ENCODE measurements around the gene MORN1.

Gene MORN1

DNA sequence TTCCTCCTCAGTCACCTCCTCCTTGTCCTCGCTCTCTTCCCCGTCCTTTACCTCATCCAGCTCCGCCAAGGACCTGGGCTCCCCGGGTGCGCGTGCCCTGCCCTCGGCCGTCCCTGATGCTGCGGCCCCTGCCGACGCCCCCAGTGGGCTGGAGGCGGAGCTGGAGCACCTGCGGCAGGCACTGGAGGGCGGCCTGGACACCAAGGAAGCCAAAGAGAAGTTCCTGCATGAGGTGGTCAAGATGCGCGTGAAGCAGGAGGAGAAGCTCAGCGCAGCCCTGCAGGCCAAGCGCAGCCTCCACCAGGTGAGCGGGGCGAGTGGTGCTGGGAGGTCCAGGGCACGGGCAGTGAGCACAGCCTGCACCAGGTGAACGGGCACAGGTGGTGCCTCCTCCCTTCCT, 87.1 kb downstream of the MORN1 start:
- DNase-seq, result no peak
- Histone ChIP-seq H3K27me3 (ENCODE audit: insufficient read depth, low read depth, severe bottlenecking) (no peaks in the 10 kb centered on the region), H3K4me3 (ENCODE audit: low read depth, low read length) (no peak overlapping the region), H3K27ac (no peak overlapping the region), H3K36me3 (peaks cover 47% of the 10 kb centered on the region), H3K9me3 (ENCODE audit: severe bottlenecking) (no peaks in the 10 kb centered on the region)
- TF ChIP-seq, protein P1, sequence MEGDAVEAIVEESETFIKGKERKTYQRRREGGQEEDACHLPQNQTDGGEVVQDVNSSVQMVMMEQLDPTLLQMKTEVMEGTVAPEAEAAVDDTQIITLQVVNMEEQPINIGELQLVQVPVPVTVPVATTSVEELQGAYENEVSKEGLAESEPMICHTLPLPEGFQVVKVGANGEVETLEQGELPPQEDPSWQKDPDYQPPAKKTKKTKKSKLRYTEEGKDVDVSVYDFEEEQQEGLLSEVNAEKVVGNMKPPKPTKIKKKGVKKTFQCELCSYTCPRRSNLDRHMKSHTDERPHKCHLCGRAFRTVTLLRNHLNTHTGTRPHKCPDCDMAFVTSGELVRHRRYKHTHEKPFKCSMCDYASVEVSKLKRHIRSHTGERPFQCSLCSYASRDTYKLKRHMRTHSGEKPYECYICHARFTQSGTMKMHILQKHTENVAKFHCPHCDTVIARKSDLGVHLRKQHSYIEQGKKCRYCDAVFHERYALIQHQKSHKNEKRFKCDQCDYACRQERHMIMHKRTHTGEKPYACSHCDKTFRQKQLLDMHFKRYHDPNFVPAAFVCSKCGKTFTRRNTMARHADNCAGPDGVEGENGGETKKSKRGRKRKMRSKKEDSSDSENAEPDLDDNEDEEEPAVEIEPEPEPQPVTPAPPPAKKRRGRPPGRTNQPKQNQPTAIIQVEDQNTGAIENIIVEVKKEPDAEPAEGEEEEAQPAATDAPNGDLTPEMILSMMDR (IDR thresholded peaks at IDR 0.05; ENCODE audit: low read depth, low read length), result no peak

- Histone ChIP-seq H3K36me3 (peaks cover 45% of the 10 kb centered on the region), H3K27ac (no peak overlapping the region), H3K9me3 (ENCODE audit: severe bottlenecking) (no peaks in the 10 kb centered on the region), H3K27me3 (ENCODE audit: insufficient read depth, low read depth, severe bottlenecking) (no peaks in the 10 kb centered on the region), H3K4me3 (ENCODE audit: low read depth, low read length) (no peak overlapping the region)
- TF ChIP-seq, protein P1 (IDR thresholded peaks at IDR 0.05; ENCODE audit: low read depth, low read length), result no peak
- no peak for DNase-seq
Measured at GRCh38 chr1:2303781-2304180, 87.6 kb downstream of the MORN1 start.

DNA sequence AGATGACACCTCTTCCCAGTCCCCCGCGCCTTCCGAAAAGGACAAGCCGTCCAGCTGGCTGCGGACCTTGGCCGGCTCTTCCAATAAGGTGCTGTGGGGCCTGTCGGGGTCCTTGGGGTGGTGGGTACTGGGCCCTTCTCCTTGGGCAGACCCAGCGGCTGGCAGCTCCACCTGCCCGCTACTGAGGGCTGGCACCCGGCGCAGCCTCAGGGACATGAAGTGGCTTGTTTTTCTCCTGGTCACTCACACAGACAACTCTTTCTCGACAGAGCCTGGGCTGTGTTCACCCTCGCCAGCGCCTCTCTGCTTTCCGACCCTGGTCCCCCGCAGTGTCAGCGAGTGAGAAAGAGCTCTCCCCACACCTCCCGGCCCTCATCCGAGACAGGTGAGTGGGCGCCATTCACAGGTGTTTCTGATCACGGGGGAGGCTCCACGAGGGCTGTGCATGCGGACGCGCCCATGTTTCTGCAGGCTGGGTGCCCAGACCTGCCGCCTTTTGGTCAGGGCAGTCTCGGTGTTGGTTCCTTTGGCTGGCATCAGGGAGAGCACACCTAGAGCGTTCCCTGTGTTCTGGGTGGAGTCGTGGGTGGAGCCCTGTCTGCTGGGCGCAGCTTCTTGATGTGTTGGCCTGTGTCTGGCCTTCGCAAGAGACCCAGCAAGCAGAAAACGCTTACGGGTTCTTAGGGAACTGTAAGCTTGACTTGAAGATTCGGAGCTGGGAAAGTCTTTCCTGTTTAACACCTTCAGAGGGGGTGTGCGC, 88.2 kb downstream of the MORN1 start:
- Histone ChIP-seq H3K36me3 (peaks cover 39% of the 10 kb centered on the region), H3K4me3 (ENCODE audit: low read depth, low read length) (no peak overlapping the region), H3K27me3 (ENCODE audit: insufficient read depth, low read depth, severe bottlenecking) (no peaks in the 10 kb centered on the region), H3K27ac (no peak overlapping the region), H3K9me3 (ENCODE audit: severe bottlenecking) (no peaks in the 10 kb centered on the region)
- DNase-seq, result no peak
- TF ChIP-seq, protein P1 (IDR thresholded peaks at IDR 0.05; ENCODE audit: low read depth, low read length), result no peak

DNA sequence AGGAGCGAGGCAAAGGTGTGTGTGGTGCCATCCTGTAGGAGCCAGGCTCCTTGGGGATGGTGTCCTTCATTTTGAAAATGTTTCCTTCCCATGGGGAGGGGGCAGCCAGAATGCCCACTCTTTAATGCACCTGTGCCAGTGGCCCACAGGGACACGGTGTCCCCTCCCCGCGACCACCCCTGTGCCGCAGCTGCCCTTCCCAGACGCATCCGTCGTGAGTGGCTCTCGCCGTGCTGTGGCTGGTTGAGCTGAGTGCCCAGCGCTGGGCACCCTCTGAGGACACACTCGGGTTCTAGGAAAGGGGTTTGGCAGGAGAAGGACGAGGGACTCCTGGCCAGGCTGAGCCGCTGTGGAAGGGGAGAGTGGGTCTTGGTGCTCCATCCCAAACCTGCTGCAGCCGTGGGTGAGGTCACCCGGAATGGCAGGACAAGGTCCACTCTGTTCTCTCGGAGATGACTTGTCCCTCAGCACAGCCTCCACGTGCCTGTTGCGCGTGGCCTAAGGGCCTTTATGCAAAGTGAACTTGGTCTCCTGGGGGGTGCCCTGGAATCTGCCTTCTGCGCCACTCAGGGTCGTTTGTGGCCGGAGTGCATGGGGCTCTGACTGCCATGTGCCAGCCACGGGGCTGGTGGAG, 88.9 kb downstream of the MORN1 start:
- Histone ChIP-seq H3K27ac (no peak overlapping the region), H3K4me3 (ENCODE audit: low read depth, low read length) (no peak overlapping the region), H3K9me3 (ENCODE audit: severe bottlenecking) (no peaks in the 10 kb centered on the region), H3K36me3 (peaks cover 31% of the 10 kb centered on the region), H3K27me3 (ENCODE audit: insufficient read depth, low read depth, severe bottlenecking) (no peaks in the 10 kb centered on the region)
- TF ChIP-seq, protein P1 (IDR thresholded peaks at IDR 0.05; ENCODE audit: low read depth, low read length), result no peak
- DNase-seq, result no peak

DNA sequence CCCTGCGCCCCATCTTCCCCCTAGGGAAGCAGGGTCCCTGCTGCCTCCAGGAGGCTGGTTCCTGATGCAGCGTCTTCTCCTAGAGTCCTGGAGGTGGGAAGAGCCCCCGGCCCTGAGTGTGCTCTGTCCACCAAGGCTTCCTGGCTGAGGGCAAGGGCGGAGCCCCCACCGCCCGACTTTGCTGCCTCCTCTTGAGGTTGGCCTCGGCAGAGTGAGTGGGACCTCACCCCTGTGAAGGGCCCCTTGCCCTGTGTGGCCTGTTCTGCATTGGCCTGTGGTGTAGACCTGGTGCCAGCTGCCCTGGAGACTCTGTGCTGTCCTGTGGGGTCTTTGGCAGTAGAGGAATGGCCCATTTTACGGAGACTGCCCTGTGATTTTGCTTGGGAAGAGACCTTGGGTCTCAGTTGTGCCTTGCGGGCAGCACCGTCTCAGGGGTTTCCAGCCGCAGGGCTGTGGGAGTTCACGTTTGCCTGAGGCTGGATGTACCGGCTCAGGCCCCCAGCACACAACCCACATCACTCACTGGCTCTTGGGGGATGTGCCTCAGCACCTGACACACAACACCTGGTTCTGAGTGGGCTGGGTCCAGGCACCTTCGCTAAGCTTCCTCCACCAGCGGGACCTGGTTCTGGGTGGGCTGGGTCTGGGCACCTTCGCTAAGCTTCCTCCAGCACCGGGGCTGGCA, 89.6 kb downstream of the MORN1 start:
- DNase-seq, result no peak
- TF ChIP-seq, protein P1 (IDR thresholded peaks at IDR 0.05; ENCODE audit: low read depth, low read length), result no peak
- Histone ChIP-seq H3K27me3 (ENCODE audit: insufficient read depth, low read depth, severe bottlenecking) (no peaks in the 10 kb centered on the region), H3K27ac (no peak overlapping the region), H3K9me3 (ENCODE audit: severe bottlenecking) (no peaks in the 10 kb centered on the region), H3K4me3 (ENCODE audit: low read depth, low read length) (no peak overlapping the region), H3K36me3 (peaks cover 25% of the 10 kb centered on the region)
